Hypothalamus (tissue), 51 donors: ENCODE data around the gene ZFHX3.

Source experiments
- DNase-seq, 51 donors: peaks; one replicate each; lab custom pipeline; 2025; lab: John Stamatoyannopoulos, UW

The ZFHX3 gene

GRCh38 chr16:72789465-72789864, 258.5 kb downstream of the ZFHX3 start:
- no peak for DNase-seq

DNA sequence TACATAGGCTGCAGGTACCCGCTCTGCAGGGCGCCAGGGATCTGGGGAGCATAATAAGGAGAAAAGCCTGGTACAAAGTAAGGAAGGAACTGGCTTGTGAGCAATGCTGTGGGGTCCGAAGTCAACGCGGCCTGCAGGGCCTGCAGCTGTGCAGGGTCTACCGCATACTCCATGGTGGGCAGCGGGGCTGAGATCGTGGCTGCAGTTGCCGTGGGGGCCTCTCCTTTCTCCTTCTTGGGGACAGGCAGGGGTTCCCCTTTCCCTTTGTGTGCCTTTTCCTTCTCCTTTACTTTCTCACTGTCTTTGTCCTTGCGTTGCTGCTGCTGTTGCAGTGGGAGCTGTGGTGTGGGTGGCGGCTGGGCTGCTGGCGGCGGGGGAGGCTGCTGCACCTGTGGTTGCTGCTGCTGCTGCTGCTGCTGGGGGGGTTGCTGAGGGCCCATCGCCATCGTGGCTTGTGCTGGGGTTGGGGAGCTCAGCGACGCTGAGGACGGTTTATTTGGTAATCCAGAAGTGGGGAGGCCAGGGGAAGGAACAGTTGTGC, 259.6 kb downstream of the ZFHX3 start:
- DNase-seq: peak in 2 of 51 donors; percentile 4 to 27

GRCh38 chr16:72787514-72788268, 260.2 kb downstream of the ZFHX3 start:
- DNase-seq: peak in 38 of 51 donors; percentile 6 to 65 (median 32)

DNA sequence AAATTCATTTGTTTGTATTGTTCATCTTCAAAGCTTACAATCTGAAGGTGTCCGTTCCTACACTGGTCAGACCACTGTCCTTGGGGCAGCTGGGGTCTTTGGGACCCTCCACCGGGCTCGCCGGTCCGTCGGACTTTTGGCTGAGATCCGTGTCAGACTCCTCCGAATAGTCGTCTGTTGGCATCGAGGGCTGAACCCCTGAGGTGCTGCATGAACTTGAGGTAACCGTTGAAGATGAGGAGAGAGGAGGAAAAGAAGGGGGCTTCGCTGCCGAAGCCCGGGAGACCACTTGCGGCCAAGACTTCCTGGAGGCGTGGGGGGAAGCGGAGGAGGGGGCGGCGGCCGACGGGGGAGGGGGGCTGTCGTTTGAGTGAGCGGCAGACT, 260.8 kb downstream of the ZFHX3 start:
- DNase-seq: peak in 2 of 51 donors; percentile 47 to 51

GRCh38 chr16:72786606-72787005, 261.3 kb downstream of the ZFHX3 start:
- DNase-seq: no peak

DNA sequence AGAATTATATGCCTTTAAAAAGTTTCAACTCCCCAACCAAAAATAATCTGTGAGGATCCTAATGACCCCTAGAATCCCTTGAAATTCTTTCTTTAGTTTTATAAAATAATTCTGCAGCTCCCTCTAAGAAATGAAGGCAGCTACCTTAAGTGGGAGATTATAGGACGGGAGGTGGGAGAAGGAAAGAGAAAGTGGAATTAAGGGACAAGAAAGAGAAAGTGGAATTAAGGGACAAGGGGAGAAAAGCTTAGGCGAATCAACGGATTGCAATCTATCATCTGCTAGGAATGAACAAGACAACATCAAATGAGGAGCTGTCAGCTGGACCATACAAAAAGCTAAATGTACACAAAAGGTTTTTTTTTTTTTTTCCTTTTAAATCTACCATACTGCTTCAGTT, 262.0 kb downstream of the ZFHX3 start:
- no peak for DNase-seq

- no peak for DNase-seq
Observed at GRCh38 chr16:72785171-72785570, 262.8 kb downstream of the ZFHX3 start.

DNA sequence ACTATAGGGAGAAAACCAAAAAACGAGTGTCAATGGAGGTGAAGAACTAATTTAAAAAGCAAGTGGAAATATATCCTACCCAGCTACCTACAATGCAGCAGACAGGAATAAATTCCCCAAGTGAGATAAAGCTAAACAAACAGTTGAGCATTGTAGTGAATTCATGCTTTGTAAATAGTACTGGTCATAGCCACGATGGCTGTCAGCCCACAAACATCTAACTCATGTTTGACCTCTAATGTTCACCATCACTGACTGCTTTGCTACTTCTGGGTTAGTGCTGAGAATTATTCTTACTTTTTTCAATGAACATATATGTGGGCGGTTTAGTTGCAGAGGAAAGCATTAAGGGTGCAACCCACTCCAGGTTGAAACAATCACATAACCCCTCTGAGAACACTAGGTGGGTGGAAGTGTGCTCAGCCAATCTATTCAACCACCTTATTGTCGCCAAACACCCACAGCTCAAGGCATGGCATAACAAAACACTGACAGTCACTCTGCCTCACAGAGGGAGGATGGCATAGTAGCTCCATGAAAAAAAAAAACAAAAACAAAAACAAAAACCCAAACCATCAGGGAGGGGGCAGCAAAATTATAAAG, 264.1 kb downstream of the ZFHX3 start:
- DNase-seq: no peak

GRCh38 chr16:72769876-72770275, 278.1 kb downstream of the ZFHX3 start:
- no peak for DNase-seq

GRCh38 chr16:72768591-72768990, 279.3 kb downstream of the ZFHX3 start:
- DNase-seq: no peak

- no peak for DNase-seq
Observed at GRCh38 chr16:72766506-72766905, 281.4 kb downstream of the ZFHX3 start.

DNA sequence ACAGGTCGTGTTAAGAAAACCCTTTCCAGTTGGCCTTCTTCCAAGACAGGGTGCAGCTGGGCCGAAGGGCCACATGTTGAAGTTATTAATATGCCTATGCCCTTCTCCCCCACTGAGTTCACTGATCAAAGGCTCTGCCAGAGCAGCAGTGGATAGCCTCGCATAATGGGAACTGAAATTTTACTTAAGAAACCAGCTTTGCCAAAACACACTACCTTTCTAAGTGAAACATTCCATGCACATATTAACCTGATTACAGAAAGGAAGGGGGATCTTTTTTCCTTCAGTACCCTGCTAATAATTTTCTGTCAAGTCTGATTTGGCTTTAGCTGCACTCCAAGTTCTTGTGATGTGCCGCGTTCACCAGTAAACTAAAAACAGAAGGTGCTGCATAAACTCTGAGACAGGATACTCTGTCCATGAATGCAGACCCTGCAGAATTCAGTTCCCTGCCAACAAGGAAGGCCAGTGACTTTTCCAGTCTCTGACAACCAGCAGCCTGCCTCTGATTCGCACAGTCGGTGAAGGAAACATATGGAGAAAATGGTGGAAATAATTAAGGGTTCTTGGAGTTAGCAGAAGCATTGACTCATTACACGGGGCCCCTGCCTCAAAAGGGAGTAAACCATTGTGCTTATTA, 283.8 kb downstream of the ZFHX3 start:
- DNase-seq: no peak

DNA sequence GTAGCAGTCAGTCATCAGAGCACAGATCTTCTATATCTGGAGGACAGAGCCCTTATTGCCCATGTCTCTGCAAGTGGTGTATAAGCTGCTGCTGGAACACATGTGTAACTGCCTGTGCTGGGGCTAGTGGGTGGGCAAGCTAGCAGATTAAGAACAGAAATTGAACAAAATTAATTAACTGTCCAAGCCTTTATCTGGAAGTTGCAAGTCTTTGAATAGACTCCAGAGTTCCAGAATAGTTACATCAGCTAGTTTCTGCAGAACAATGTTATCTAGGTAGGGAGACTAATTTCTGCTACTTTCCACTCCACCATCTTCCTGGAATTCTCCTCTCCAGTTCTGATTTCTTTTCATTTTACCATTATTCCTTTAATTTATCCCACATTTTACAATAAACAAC, 287.3 kb downstream of the ZFHX3 start:
- no peak for DNase-seq

DNA sequence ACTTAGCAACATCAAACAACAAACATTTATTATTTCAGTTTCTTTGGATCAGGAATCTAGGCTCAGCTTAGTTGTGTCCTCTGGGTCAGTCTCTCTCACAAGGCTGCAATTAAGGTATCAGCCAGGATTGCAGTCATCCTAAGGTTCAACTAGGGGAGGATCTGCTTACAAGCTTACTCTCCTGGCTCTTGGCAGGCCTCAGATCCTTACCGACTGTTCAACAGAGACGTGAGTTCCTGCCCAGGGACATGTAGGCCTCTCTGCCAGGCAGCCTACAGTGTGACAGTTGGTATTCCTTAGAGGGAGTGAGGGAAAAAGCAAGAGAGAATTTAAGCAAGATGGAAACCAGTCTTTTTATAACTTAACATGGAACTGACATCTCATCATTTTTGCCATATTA, 294.0 kb downstream of the ZFHX3 start:
- no peak for DNase-seq

- no peak for DNase-seq
Observed at GRCh38 chr16:72752004-72752695, 295.8 kb downstream of the ZFHX3 start.

- DNase-seq: no peak
Observed at GRCh38 chr16:72751076-72751475, 296.9 kb downstream of the ZFHX3 start.

GRCh38 chr16:72749091-72749490, 298.8 kb downstream of the ZFHX3 start:
- no peak for DNase-seq

DNA sequence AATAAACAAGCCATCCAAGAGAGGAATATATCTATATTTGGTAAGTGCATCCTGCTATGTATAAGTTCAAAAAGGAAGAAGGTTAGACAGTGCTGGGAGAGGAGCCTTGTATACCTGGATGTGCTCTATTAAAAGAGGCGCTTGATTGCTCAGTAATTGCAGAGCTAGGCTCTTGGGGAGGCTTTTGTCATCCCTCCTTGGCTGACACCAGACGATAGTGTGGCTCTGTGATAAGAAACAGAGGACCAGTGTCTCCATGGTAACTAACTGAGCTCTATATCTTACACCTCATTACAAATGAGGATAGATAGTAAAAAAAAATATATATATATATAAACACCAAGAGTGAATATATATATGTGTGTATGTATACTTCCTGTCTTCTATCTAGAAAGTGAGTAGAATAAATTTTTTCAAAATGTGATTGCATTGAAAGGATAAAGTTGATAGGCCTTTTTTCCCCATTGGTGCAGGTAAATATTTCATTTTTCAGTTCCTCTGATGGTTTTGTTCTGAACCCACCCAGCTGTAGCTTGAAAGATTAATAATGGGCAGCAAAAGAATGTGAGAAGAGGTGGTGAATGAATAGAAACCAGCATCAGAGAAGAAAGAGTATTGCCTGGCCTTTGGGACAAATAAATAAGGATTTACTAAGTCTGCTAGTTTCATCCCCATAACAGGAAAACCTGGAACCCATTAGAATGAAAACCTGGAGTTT, 303.7 kb downstream of the ZFHX3 start:
- no peak for DNase-seq

DNA sequence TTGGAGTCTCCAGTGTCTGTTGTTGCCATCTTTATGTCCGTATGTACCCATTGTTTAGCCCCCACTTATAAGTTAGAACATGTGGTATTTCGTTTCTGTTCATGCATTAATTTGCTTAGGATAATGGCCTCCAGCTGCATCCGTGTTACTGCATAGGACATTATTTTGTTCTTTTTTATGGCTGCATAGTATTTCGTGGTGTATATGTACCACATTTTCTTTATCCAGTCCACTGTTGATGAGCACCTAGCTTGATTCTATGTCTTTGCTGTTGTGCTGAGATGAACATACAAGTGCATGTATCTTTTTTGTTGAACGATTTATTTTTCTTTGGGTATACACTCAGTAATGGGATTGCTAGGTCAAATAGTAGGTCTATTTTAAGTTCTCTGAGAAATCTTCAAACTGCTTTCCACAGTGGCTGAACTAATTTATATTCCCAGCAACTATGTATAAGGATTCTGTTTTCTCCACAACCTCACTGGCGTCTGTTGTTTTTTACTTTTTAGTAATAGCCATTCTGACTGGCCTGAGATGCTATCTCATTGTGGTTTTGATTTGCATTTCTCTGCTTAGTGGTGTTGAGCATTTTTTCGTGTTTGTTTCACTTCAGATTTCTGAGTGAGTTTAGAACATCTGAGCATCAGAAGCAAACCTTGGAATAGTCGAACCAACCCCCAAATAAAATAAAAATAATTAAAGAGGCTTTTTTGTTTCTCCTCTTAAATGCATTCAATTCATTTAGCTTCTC, 304.7 kb downstream of the ZFHX3 start:
- no peak for DNase-seq

DNA sequence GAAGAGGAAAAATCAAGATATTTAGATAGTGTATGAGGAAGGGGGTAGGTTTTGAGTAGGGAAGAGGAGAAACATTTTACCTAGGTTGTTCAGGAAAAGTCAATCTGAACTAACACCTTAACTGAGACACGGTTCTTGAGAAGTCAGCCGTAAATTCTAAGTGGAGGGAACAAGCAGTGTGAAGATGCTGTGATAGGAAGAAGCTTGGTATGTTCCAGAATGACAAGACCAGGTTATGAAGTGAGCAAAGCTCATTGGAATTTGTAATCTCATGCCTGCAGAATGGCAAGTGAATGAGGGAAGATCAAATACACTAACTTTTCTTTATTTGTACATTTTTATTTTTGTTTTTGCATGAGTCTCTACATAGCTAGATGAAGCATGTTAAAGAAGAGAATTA, 307.6 kb downstream of the ZFHX3 start:
- DNase-seq: no peak
